ENCODE data around the gene GRIK2.

- TF ChIP-seq, protein P1, sequence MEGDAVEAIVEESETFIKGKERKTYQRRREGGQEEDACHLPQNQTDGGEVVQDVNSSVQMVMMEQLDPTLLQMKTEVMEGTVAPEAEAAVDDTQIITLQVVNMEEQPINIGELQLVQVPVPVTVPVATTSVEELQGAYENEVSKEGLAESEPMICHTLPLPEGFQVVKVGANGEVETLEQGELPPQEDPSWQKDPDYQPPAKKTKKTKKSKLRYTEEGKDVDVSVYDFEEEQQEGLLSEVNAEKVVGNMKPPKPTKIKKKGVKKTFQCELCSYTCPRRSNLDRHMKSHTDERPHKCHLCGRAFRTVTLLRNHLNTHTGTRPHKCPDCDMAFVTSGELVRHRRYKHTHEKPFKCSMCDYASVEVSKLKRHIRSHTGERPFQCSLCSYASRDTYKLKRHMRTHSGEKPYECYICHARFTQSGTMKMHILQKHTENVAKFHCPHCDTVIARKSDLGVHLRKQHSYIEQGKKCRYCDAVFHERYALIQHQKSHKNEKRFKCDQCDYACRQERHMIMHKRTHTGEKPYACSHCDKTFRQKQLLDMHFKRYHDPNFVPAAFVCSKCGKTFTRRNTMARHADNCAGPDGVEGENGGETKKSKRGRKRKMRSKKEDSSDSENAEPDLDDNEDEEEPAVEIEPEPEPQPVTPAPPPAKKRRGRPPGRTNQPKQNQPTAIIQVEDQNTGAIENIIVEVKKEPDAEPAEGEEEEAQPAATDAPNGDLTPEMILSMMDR (IDR thresholded peaks at IDR 0.05) = no peak
- no peak for TF ChIP-seq POLR2A (IDR thresholded peaks at IDR 0.05)
Observed at GRCh38 chr6:101803136-101803535, 409.6 kb downstream of the GRIK2 start.

Data from adrenal gland (tissue), 5 donors.